Aorta (tissue), 5 donors: ENCODE data around the gene EFEMP2. TPM values are rescaled to one million over a fixed set of nuclear protein-coding genes. Genes with fewer than 3 reads are reported as not detected.

Experiments used
- ATAC-seq: fragments of 200-7000 bp; cut with Tn5 transposase; one replicate; pipeline ENCODE4 v1.9.1; 2022; ENCODE audit warnings: moderate library complexity; ENCODE audit not compliant: low FRiP score
- DNase-seq, 2 donors: peaks; one replicate each; pipeline ENCODE4 v3.0.0-alpha.2; 2020
- H3K27ac ChIP-seq, 2 donors: one replicate each; pipeline ENCODE4 v1.5.1; 2013; ENCODE audit warnings: low read length in 2 of 2, mild to moderate bottlenecking in 2 of 2, moderate library complexity in 2 of 2, control low read depth in 1 of 2, inconsistent platforms in 1 of 2, low read depth in 1 of 2
- H3K27me3 ChIP-seq, 2 donors: one replicate each; pipeline ENCODE4 v1.6.1; 2013; ENCODE audit warnings: control low read depth in 1 of 2, low read length in 1 of 2, mild to moderate bottlenecking in 1 of 2, moderate library complexity in 1 of 2; ENCODE audit not compliant: insufficient read depth in 2 of 2, control insufficient read depth in 1 of 2
- H3K36me3 ChIP-seq, 2 donors: one replicate each; pipeline ENCODE4 v1.6.1; 2013; ENCODE audit warnings: control low read depth in 1 of 2, low read length in 1 of 2, mild to moderate bottlenecking in 1 of 2; ENCODE audit not compliant: insufficient read depth in 2 of 2, control insufficient read depth in 1 of 2
- H3K4me1 ChIP-seq, 2 donors: one replicate each; pipeline ENCODE4 v1.6.1; 2013; ENCODE audit warnings: low read length in 2 of 2, control low read depth in 1 of 2, mild to moderate bottlenecking in 1 of 2, moderate library complexity in 1 of 2; ENCODE audit not compliant: insufficient read depth in 2 of 2, control insufficient read depth in 1 of 2
- H3K4me3 ChIP-seq, 2 donors: one replicate each; pipeline ENCODE4 v1.5.1; 2013; ENCODE audit warnings: low read length in 2 of 2, control low read depth in 1 of 2, mild to moderate bottlenecking in 1 of 2
- H3K9me3 ChIP-seq: one replicate; pipeline ENCODE4 v1.6.1; 2013; ENCODE audit warnings: mild to moderate bottlenecking, low read length; ENCODE audit not compliant: control insufficient read depth
- WGBS, 2 donors: extraction: QIAGEN DNeasy Blood & Tissue Kit; methylation state at CpG; one replicate each; pipeline ENCODE4 v1.1.7; 2013; 5-methylcytosine and 5-hydroxymethylcytosine counted together
- intact Hi-C, 2 donors: fragments of 100-400 bp; cut with DNase I; formaldehyde crosslinking; loops; one replicate each; pipeline versions ENCODE4 v1.14.2 to v1.15.0; 2022
- polyA plus RNA-seq, 2 donors: library from polyadenylated mRNA; stranded (reverse); fragments of 200-250 nt; gene quantifications; one replicate each; pipeline ENCODE4 v1.2.3, GENCODE V29; 2013
- total RNA-seq, 2 donors: library from RNA; stranded (reverse); fragmentation: NEBNext Ultra II Directional; extraction: Animal tissue kit (Norgen Biotek cat#: 25700); gene quantifications; one replicate each; pipeline ENCODE4 v1.2.1, GENCODE V29; 2021
- donor health status: healthy with polysubstance abuse.
- donor health status: Bipolar disorder and iron deficiency.
- donor health status: DM: no; HTN: no; CAD: no.
- donor health status: DM: no; HTN: no; CAD: no.
- donor health status: DM: yes; HTN: yes; CAD: no.

The EFEMP2 gene
- total and polyA plus RNA-seq, 4 donors, result 136 to 224 (median 162) TPM

DNA sequence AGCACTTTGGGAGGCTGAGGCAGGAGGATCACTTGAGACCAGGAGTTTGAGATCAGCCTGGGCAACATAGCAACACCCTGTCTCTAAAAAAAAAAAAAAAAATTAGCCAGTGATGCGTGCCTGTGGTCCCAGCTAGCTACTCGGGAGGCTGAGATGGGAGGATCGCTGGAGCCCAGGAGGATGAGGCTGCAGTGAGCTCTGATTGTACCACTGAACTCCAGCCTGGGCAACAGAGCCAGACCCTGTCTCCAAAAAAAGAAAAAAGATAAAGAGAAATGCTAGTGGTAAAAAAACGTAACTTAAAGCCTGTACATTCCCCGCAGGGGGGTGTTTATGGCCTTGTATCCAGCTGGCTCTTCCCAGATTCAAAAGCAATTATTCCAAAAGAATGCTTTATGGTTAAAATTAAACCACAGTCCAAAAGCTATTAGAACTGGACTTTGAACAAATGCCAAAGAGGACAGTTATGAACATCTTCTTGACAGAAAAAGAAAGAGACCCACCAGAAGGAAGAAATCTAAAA is 55.2 kb downstream of the EFEMP2 start:
- no peak for DNase-seq
- intact Hi-C loops, result loop anchor here (5.0 to 10.0 kb wide), 2 partner anchors 40 to 193 kb away; no protein-coding TSS in a partner anchor
- WGBS, 2 donors, result 68 to 72% methylated on average over 5 of the region's 5 CpGs
- Histone ChIP-seq H3K36me3 (no peaks in the 10 kb centered on the region), H3K9me3 (no peaks in the 10 kb centered on the region), H3K27ac (no peak overlapping the region), H3K27me3 (no peaks in the 10 kb centered on the region), H3K4me3 (peak overlapping the region; percentile 71 to 94), H3K4me1 (no peaks in the 10 kb centered on the region)
- ATAC-seq, result no peak

DNA sequence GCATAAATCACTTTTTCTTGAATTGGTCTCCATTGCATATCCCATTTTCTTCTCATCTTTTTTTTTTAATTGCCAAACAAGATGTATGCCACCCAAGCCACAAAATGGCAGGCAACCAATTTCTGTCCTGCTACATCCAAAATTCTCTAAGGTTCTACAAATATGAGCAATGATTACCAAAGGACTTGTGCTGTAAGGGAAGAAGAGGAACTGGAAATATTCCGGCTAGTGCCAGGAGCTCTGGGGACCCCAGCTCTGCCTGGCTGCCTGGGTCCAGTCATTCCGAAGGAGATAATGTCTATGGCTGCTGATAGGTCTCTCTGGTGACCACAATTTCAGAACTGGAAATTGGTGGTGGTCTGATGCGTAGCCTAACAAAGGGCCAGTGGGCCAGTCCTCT is 55.9 kb downstream of the EFEMP2 start:
- WGBS, 2 donors, result 93 to 96% methylated on average over 3 of the region's 3 CpGs
- DNase-seq (no peak), ATAC-seq (no peak)
- H3K4me1 ChIP-seq, result no peaks in the 10 kb centered on the region
- intact Hi-C loops, result loop anchor here (5.0 to 10.0 kb wide), 2 partner anchors 39 to 192 kb away; no protein-coding TSS in a partner anchor
- no peaks in the 10 kb centered on the region for H3K9me3 ChIP-seq
- no peak overlapping the region for H3K4me3 ChIP-seq
- no peaks in the 10 kb centered on the region for H3K27me3 ChIP-seq
- H3K27ac ChIP-seq, result no peak overlapping the region
- no peaks in the 10 kb centered on the region for H3K36me3 ChIP-seq

Other genes with a start within 250 kb of the EFEMP2 start
- gene SIPA1, start 234.7 kb downstream of the EFEMP2 start, total RNA-seq, result 10 to 100 TPM; 67.0 to 75.1 TPM
- gene SIPA1, start 234.7 kb downstream of the EFEMP2 start, polyA plus RNA-seq, result 100 to 1,000 TPM in 1 of 2 donors, 10 to 100 TPM in 1; 25.2 to 147 TPM
- 100 to 1,000 TPM in 1 of 2 donors, 10 to 100 TPM in 1; 98.2 to 108 TPM for gene RELA, start 209.9 kb downstream of the EFEMP2 start, total RNA-seq
- 10 to 100 TPM; 28.8 to 73.8 TPM for gene RELA, start 209.9 kb downstream of the EFEMP2 start, polyA plus RNA-seq
- gene KAT5, start 160.5 kb downstream of the EFEMP2 start, total RNA-seq, result 10 to 100 TPM; 59.8 to 64.4 TPM
- gene KAT5, start 160.5 kb downstream of the EFEMP2 start, polyA plus RNA-seq, result 100 to 1,000 TPM in 1 of 2 donors, 10 to 100 TPM in 1; 29.2 to 120 TPM
- gene RNASEH2C, start 152.0 kb downstream of the EFEMP2 start, total RNA-seq, result 10 to 100 TPM; 53.5 to 57.6 TPM
- gene RNASEH2C, start 152.0 kb downstream of the EFEMP2 start, polyA plus RNA-seq, result 100 to 1,000 TPM in 1 of 2 donors, 10 to 100 TPM in 1; 80.1 to 113 TPM
- gene AP5B1, start 91.8 kb downstream of the EFEMP2 start, total RNA-seq, result 10 to 100 TPM; 15.7 to 16.7 TPM
- gene AP5B1, start 91.8 kb downstream of the EFEMP2 start, polyA plus RNA-seq, result 10 to 100 TPM in 1 of 2 donors, 1 to 10 TPM in 1; 3.3 to 10.8 TPM
- gene OVOL1, start 85.7 kb downstream of the EFEMP2 start, total RNA-seq, result not detected
- 1 to 10 TPM in 1 of 2 donors, under 1 TPM in 1; 0.28 to 3.9 TPM for gene OVOL1, start 85.7 kb downstream of the EFEMP2 start, polyA plus RNA-seq
- gene SNX32, start 38.8 kb downstream of the EFEMP2 start, total RNA-seq, result 1 to 10 TPM in 1 of 2 donors, under 1 TPM in 1; 0.39 to 2.4 TPM
- gene SNX32, start 38.8 kb downstream of the EFEMP2 start, polyA plus RNA-seq, result 1 to 10 TPM in 1 of 2 donors, not detected in 1; 1.2 TPM
- 100 to 1,000 TPM; 563 to 812 TPM for gene CFL1, start 14.6 kb downstream of the EFEMP2 start, total RNA-seq
- 100 to 1,000 TPM; 571 to 688 TPM for gene CFL1, start 14.6 kb downstream of the EFEMP2 start, polyA plus RNA-seq
- 10 to 100 TPM; 60.7 to 63.1 TPM for gene MUS81, start 12.4 kb downstream of the EFEMP2 start, total RNA-seq
- 100 to 1,000 TPM in 1 of 2 donors, 10 to 100 TPM in 1; 40.7 to 102 TPM for gene MUS81, start 12.4 kb downstream of the EFEMP2 start, polyA plus RNA-seq
- 1 to 10 TPM; 1.8 to 3.9 TPM for gene CTSW, start 7.0 kb upstream of the EFEMP2 start, total RNA-seq
- 1 to 10 TPM; 1.8 to 2.9 TPM for gene CTSW, start 7.0 kb upstream of the EFEMP2 start, polyA plus RNA-seq
- gene FIBP, start 15.7 kb upstream of the EFEMP2 start, total RNA-seq, result 10 to 100 TPM; 40.2 to 47.7 TPM
- gene FIBP, start 15.7 kb upstream of the EFEMP2 start, polyA plus RNA-seq, result 10 to 100 TPM; 57.2 to 73.1 TPM
- gene CCDC85B, start 17.9 kb upstream of the EFEMP2 start, total RNA-seq, result 10 to 100 TPM; 30.1 to 46.9 TPM
- gene CCDC85B, start 17.9 kb upstream of the EFEMP2 start, polyA plus RNA-seq, result 10 to 100 TPM; 23.9 to 72.8 TPM
- 10 to 100 TPM in 1 of 2 donors, 1 to 10 TPM in 1; 7.2 to 31.9 TPM for gene FOSL1, start 27.6 kb upstream of the EFEMP2 start, total RNA-seq
- gene FOSL1, start 27.6 kb upstream of the EFEMP2 start, polyA plus RNA-seq, result 1 to 10 TPM; 1.6 to 6.4 TPM
- 10 to 100 TPM; 45.6 to 47.3 TPM for gene C11orf68, start 46.3 kb upstream of the EFEMP2 start, total RNA-seq
- gene C11orf68, start 46.3 kb upstream of the EFEMP2 start, polyA plus RNA-seq, result 10 to 100 TPM; 34.9 to 55.3 TPM
- gene DRAP1, start 46.6 kb upstream of the EFEMP2 start, total RNA-seq, result 10 to 100 TPM; 65.9 to 86.4 TPM
- gene DRAP1, start 46.6 kb upstream of the EFEMP2 start, polyA plus RNA-seq, result 100 to 1,000 TPM in 1 of 2 donors, 10 to 100 TPM in 1; 88.8 to 122 TPM
- gene TSGA10IP, start 72.7 kb upstream of the EFEMP2 start, total RNA-seq, result not detected
- gene TSGA10IP, start 72.7 kb upstream of the EFEMP2 start, polyA plus RNA-seq, result not detected
- gene SART1, start 88.9 kb upstream of the EFEMP2 start, total RNA-seq, result 10 to 100 TPM; 50.9 to 52.3 TPM
- 100 to 1,000 TPM in 1 of 2 donors, 10 to 100 TPM in 1; 27.9 to 129 TPM for gene SART1, start 88.9 kb upstream of the EFEMP2 start, polyA plus RNA-seq
- gene EIF1AD, start 129.4 kb upstream of the EFEMP2 start, total RNA-seq, result 10 to 100 TPM; 28.7 to 35.0 TPM
- 10 to 100 TPM in 1 of 2 donors, 1 to 10 TPM in 1; 8.4 to 16.2 TPM for gene EIF1AD, start 129.4 kb upstream of the EFEMP2 start, polyA plus RNA-seq
- gene BANF1, start 129.7 kb upstream of the EFEMP2 start, total RNA-seq, result 100 to 1,000 TPM; 136 to 145 TPM
- 100 to 1,000 TPM; 156 to 187 TPM for gene BANF1, start 129.7 kb upstream of the EFEMP2 start, polyA plus RNA-seq
- gene CST6, start 139.2 kb upstream of the EFEMP2 start, total RNA-seq, result 10 to 100 TPM in 1 of 2 donors, 1 to 10 TPM in 1; 6.6 to 14.0 TPM
- 10 to 100 TPM; 19.0 to 28.0 TPM for gene CST6, start 139.2 kb upstream of the EFEMP2 start, polyA plus RNA-seq
- gene CATSPER1, start 153.7 kb upstream of the EFEMP2 start, total RNA-seq, result 1 to 10 TPM; 1.0 to 1.2 TPM
- under 1 TPM in 1 of 2 donors, not detected in 1; 0.10 TPM for gene CATSPER1, start 153.7 kb upstream of the EFEMP2 start, polyA plus RNA-seq
- gene GAL3ST3, start 176.4 kb upstream of the EFEMP2 start, total RNA-seq, result not detected
- not detected for gene GAL3ST3, start 176.4 kb upstream of the EFEMP2 start, polyA plus RNA-seq
- gene SF3B2, start 179.6 kb upstream of the EFEMP2 start, total RNA-seq, result 100 to 1,000 TPM; 141 to 146 TPM
- gene SF3B2, start 179.6 kb upstream of the EFEMP2 start, polyA plus RNA-seq, result 100 to 1,000 TPM in 1 of 2 donors, 10 to 100 TPM in 1; 59.0 to 126 TPM
- 100 to 1,000 TPM in 1 of 2 donors, 10 to 100 TPM in 1; 85.7 to 119 TPM for gene PACS1, start 197.5 kb upstream of the EFEMP2 start, total RNA-seq
- 10 to 100 TPM; 16.2 to 32.5 TPM for gene PACS1, start 197.5 kb upstream of the EFEMP2 start, polyA plus RNA-seq